CD4-positive, CD25-positive, alpha-beta regulatory T cell (primary cell): ENCODE results near the gene SMIM20. TPM values are rescaled to one million over a fixed set of nuclear protein-coding genes. Genes with fewer than 3 reads are reported as not detected.
"Not testable (repeated sequence)": the region's sequence is repeated elsewhere in the genome, so short reads cannot be mapped to it uniquely, and the experiment has no call there.

Experiments
- ATAC-seq, 2 donors: fragments of 150-1000 bp; cut with Tn5 transposase; one replicate each; pipeline ENCODE4 v1.10.0; 2021; ENCODE audit warnings: low read depth in 2 of 2, moderate number of reproducible peaks in 2 of 2, moderate library complexity in 1 of 2
- DNase-seq, 3 donors: peaks; one replicate each; pipeline versions ENCODE4 v3.0.0 to v3.0.0-alpha.2; 2012 to 2022; ENCODE audit warnings: mixed read lengths in 1 of 3
- H3K27ac ChIP-seq: one replicate; pipeline ENCODE4 v1.7.0; 2013; ENCODE audit warnings: mild to moderate bottlenecking, low read length; ENCODE audit not compliant: insufficient read depth, poor library complexity, severe bottlenecking
- H3K27me3 ChIP-seq: one replicate; pipeline ENCODE4 v1.7.0; 2013; ENCODE audit warnings: low read length; ENCODE audit not compliant: control insufficient read depth, insufficient read depth
- H3K36me3 ChIP-seq: one replicate; pipeline ENCODE4 v1.7.0; 2013; ENCODE audit warnings: mild to moderate bottlenecking, low read length, moderate library complexity; ENCODE audit not compliant: control insufficient read depth, insufficient read depth
- H3K4me1 ChIP-seq: 2 replicates; pipeline ENCODE4 v1.7.0; 2013; ENCODE audit warnings: mild to moderate bottlenecking, low read length; ENCODE audit not compliant: insufficient read depth, control insufficient read depth, poor library complexity, severe bottlenecking
- H3K4me3 ChIP-seq: one replicate; pipeline ENCODE4 v1.7.0; 2013; ENCODE audit warnings: low read depth, mild to moderate bottlenecking, low read length, moderate library complexity
- H3K9me3 ChIP-seq, 2 experiments: 1 replicate in 1 of 2; 2 replicates in 1 of 2; pipeline ENCODE4 v1.7.0; 2013; ENCODE audit warnings: low read length in 2 of 2, mild to moderate bottlenecking in 1 of 2, moderate library complexity in 1 of 2; ENCODE audit not compliant: control insufficient read depth in 2 of 2
- H3K27ac Mint-ChIP-seq, 3 donors: one replicate each; pipeline ENCODE4 v1.8.0; 2020 to 2022; ENCODE audit warnings: mild to moderate bottlenecking in 3 of 3, mixed read lengths in 3 of 3, moderate library complexity in 2 of 3
- H3K27me3 Mint-ChIP-seq: one replicate; pipeline ENCODE4 v1.8.0; 2022; ENCODE audit warnings: mild to moderate bottlenecking, mixed read lengths
- H3K36me3 Mint-ChIP-seq: one replicate; pipeline ENCODE4 v1.8.0; 2020; ENCODE audit warnings: mixed read lengths
- H3K4me1 Mint-ChIP-seq, 4 donors: one replicate each; pipeline ENCODE4 v1.8.0; 2020 to 2022; ENCODE audit warnings: mixed read lengths in 4 of 4, mild to moderate bottlenecking in 1 of 4
- H3K4me3 Mint-ChIP-seq, 4 donors: one replicate each; pipeline ENCODE4 v1.8.0; 2020 to 2022; ENCODE audit warnings: mild to moderate bottlenecking in 4 of 4, mixed read lengths in 4 of 4, moderate library complexity in 3 of 4
- H3K9me3 Mint-ChIP-seq, 7 donors: one replicate each; pipeline ENCODE4 v1.8.0; 2020 to 2022; ENCODE audit warnings: mixed read lengths in 7 of 7, mild to moderate bottlenecking in 3 of 7, moderate library complexity in 2 of 7
- polyA plus RNA-seq, 4 donors: library from polyadenylated mRNA; unstranded; fragments of 300-500 nt; fragmentation: Illumina TruSeq; gene quantifications; one replicate each; pipeline ENCODE4 v1.2.3, GENCODE V29; 2021
- total RNA-seq: library from RNA; stranded (reverse); gene quantifications from one replicate; pipeline ENCODE4 v1.2.3, GENCODE V29; 2022

SMIM20 gene
- total RNA-seq (7.4 TPM), polyA plus RNA-seq (10 to 100 TPM; 50.5 to 80.5 (median 55.7) TPM)

- Mint-ChIP-seq H3K27me3 (no peaks in the 10 kb centered on the region), H3K4me1 (peaks cover 5 to 36% (median 21%) of the 10 kb centered on the region in 4 donors), H3K9me3 (peaks cover 0 to 4% (median 0%) of the 10 kb centered on the region in 7 donors), H3K4me3 (peak within 1 kb of the TSS; percentile 92 to 99 (median 95)), H3K27ac (peak within 1 kb of the TSS; percentile 98 to 100 (median 98)), H3K36me3 (peaks cover 1% of the 10 kb centered on the region)
- H3K27me3 ChIP-seq, result no peaks in the 10 kb centered on the region
- no peaks in the 10 kb centered on the region for H3K9me3 ChIP-seq
- peaks cover 16% of the 10 kb centered on the region for H3K4me1 ChIP-seq
- peaks cover 2% of the 10 kb centered on the region for H3K36me3 ChIP-seq
- DNase-seq (peak; percentile 88 to 93 (median 91)), ATAC-seq (peak; percentile 91)
- peak within 1 kb of the TSS; percentile 86 for H3K4me3 ChIP-seq
- peak within 1 kb of the TSS; percentile 94 for H3K27ac ChIP-seq
These were observed at the start of gene SMIM20 for GRCh38 chr4:25913851-25914669. SMIM20 (plus strand) TSS chr4:25914220; CDS start chr4:25914314, 94 bp downstream.

GRCh38 chr4:25865586-25865985 is 48.4 kb upstream of the SMIM20 start:
- H3K27ac ChIP-seq, result no peak overlapping the region
- H3K4me1 ChIP-seq, result peaks cover 19% of the 10 kb centered on the region
- H3K9me3 ChIP-seq, result no peaks in the 10 kb centered on the region
- H3K27me3 ChIP-seq, result no peaks in the 10 kb centered on the region
- H3K36me3 ChIP-seq, result no peaks in the 10 kb centered on the region
- H3K36me3 Mint-ChIP-seq, result no peaks in the 10 kb centered on the region
- no peaks in the 10 kb centered on the region for H3K27me3 Mint-ChIP-seq
- peaks cover 11 to 23% (median 17%) of the 10 kb centered on the region in 4 donors for H3K4me1 Mint-ChIP-seq
- peak overlapping the region; percentile 17 to 93 (median 48) for H3K4me3 Mint-ChIP-seq
- no peak overlapping the region for H3K27ac Mint-ChIP-seq
- no peak for ATAC-seq
- H3K9me3 Mint-ChIP-seq, result peaks cover 0 to 2% (median 0%) of the 10 kb centered on the region in 7 donors
- H3K4me3 ChIP-seq, result no peak overlapping the region
- DNase-seq, result no peak

DNA sequence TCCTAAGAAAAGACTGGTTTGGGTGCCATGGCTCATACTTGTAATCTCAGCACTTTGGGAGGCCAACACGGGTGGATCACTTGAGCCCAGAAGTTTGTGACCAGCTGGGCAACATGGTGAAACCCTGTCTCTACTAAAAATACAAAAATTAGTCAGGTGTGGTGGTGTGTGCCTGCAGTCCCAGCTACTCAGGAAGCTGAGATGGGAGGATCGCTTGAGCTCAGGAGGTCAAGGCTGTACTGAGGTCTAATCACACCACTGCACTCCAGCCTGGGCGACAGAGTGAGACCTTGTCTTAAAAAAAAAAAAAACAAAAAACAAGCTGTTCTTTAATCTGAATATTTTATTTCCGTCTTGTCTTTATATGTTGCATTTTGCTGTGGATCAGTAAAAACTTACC is 47.6 kb upstream of the SMIM20 start:
- not testable (repeated sequence) for H3K27me3 ChIP-seq, H3K27ac ChIP-seq, H3K9me3 ChIP-seq, H3K36me3 ChIP-seq, H3K27me3 Mint-ChIP-seq, H3K4me3 ChIP-seq, DNase-seq, H3K36me3 Mint-ChIP-seq, H3K9me3 Mint-ChIP-seq, ATAC-seq
- peak overlapping the region in 1 of 4 donors; percentile 79 for H3K4me3 Mint-ChIP-seq
- H3K27ac Mint-ChIP-seq, result peak overlapping the region in 1 of 3 donors; percentile 43
- H3K4me1 ChIP-seq, result peaks cover 11% of the 10 kb centered on the region
- H3K4me1 Mint-ChIP-seq, result peaks cover 4 to 18% (median 9%) of the 10 kb centered on the region in 4 donors

GRCh38 chr4:25867781-25868294 is 46.2 kb upstream of the SMIM20 start:
- Mint-ChIP-seq H3K27ac (no peak overlapping the region), H3K4me1 (peaks cover 0 to 12% (median 4%) of the 10 kb centered on the region in 4 donors), H3K4me3 (peak overlapping the region in 1 of 4 donors; percentile 42), H3K9me3 (no peaks in the 10 kb centered on the region), H3K36me3 (no peaks in the 10 kb centered on the region), H3K27me3 (no peaks in the 10 kb centered on the region)
- Histone ChIP-seq H3K4me3 (no peak overlapping the region), H3K27ac (no peak overlapping the region), H3K36me3 (no peaks in the 10 kb centered on the region), H3K9me3 (no peaks in the 10 kb centered on the region), H3K4me1 (peaks cover 7% of the 10 kb centered on the region), H3K27me3 (no peaks in the 10 kb centered on the region)
- ATAC-seq (no peak), DNase-seq (no peak)

DNA sequence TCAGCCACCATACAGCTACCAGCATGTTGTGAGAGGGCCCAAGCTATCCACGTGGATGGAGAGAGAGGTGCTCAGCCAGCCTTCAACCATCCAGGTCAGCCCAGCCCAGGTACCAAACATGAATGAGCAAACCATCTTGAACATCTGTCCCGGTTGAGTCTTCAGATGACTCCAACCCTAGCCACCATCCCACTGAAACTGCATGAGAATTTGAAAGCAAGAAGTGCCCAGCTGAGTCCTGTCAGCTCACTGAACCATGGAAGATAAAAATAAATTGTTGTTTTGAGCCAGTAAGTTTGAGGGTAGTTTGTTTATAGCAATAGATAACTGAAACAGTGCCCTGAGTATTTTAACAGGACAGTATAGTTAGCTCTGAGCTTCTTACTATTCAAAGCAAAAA is 43.9 kb upstream of the SMIM20 start:
- Histone ChIP-seq H3K4me1 (no peaks in the 10 kb centered on the region), H3K27ac (no peak overlapping the region), H3K4me3 (no peak overlapping the region), H3K36me3 (no peaks in the 10 kb centered on the region), H3K27me3 (no peaks in the 10 kb centered on the region), H3K9me3 (no peaks in the 10 kb centered on the region)
- Mint-ChIP-seq H3K9me3 (no peaks in the 10 kb centered on the region), H3K4me3 (no peak overlapping the region), H3K27me3 (no peaks in the 10 kb centered on the region), H3K27ac (peak overlapping the region in 2 of 3 donors; percentile 16 to 77), H3K36me3 (no peaks in the 10 kb centered on the region), H3K4me1 (peaks cover 0 to 10% (median 4%) of the 10 kb centered on the region in 4 donors)
- DNase-seq, result no peak
- ATAC-seq, result no peak

DNA sequence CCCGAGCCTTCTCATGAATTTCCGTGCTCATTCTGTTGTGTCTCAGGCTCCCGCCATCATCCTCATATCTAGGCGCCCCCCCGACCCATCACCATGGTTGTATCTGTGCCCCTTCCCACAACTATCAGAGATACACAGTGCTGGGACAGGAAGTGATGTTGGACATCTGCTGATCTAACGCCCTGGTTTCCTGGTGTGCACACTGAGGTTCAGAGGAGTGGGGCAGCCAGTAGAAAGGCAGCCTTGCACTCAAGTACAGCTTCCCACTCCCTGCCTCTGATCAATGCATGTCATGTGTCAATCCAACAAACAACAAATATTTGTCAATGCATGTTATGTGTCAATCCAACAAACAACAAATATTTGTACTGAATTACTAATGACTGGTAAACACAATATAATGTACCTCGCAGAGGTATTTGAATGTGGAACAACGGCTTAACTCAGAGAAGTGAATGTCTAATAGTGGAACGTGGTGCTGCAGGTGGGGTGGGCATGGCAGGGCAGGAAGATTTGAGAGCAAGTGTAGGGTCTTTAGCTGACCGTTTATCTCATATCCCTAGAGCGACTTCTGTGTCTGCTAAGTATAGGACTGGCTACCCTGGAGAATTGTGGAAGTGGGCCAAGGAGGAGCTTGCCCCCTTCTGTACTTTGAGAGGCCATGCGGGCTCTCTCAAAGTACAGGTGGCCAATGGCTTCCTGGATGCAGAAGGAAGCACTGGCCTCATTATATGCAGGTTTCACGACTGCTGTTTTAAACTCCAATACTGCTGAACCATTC is 41.0 kb upstream of the SMIM20 start:
- Histone ChIP-seq H3K27ac (no peak overlapping the region), H3K9me3 (no peaks in the 10 kb centered on the region), H3K4me1 (no peaks in the 10 kb centered on the region), H3K4me3 (no peak overlapping the region), H3K27me3 (no peaks in the 10 kb centered on the region), H3K36me3 (no peaks in the 10 kb centered on the region)
- peaks cover 0 to 2% (median 0%) of the 10 kb centered on the region in 7 donors for H3K9me3 Mint-ChIP-seq
- H3K27me3 Mint-ChIP-seq, result no peaks in the 10 kb centered on the region
- H3K36me3 Mint-ChIP-seq, result no peaks in the 10 kb centered on the region
- peaks cover 0 to 4% (median 2%) of the 10 kb centered on the region in 4 donors for H3K4me1 Mint-ChIP-seq
- no peak overlapping the region for H3K4me3 Mint-ChIP-seq
- peak overlapping the region in 1 of 3 donors; percentile 70 for H3K27ac Mint-ChIP-seq
- ATAC-seq (no peak), DNase-seq (no peak)

DNA sequence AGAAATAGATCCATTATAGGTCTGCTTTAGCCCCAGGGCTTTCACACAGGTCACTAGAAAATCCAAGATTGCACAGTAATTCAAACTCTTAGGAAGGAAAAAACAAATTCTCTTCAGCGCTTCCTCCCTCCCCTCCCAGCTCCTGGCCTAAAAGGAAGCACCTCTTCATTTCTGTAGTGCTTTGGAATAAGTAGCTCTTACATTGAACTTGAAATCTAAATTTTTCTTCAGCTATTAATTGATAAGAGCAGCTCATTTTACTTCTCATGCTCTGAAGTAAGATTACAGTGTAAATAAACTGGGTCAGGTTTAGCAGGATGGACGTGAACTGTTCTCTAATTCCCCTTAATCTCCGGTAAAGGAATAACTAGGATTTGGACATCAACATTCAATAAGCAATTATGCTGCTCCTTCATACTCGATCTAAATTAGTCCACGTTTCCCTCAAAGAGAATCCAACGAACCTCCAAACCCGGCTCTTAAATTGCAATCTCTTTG is 40.3 kb upstream of the SMIM20 start:
- no peaks in the 10 kb centered on the region for H3K36me3 ChIP-seq
- no peak overlapping the region for H3K27ac Mint-ChIP-seq
- no peaks in the 10 kb centered on the region for H3K36me3 Mint-ChIP-seq
- no peaks in the 10 kb centered on the region for H3K4me1 ChIP-seq
- peaks cover 0 to 4% (median 2%) of the 10 kb centered on the region in 4 donors for H3K4me1 Mint-ChIP-seq
- H3K9me3 Mint-ChIP-seq, result peaks cover 0 to 2% (median 0%) of the 10 kb centered on the region in 7 donors
- H3K27me3 ChIP-seq, result no peaks in the 10 kb centered on the region
- no peak overlapping the region for H3K4me3 Mint-ChIP-seq
- DNase-seq (no peak), ATAC-seq (no peak)
- H3K9me3 ChIP-seq, result no peaks in the 10 kb centered on the region
- H3K4me3 ChIP-seq, result no peak overlapping the region
- H3K27me3 Mint-ChIP-seq, result no peaks in the 10 kb centered on the region
- H3K27ac ChIP-seq, result no peak overlapping the region
